Breast epithelium (tissue), 3 donors: ENCODE data around the gene ATP1A4.

Experiments
- CTCF ChIP-seq, 3 donors: fragments of 450-650 bp; IDR thresholded peaks; one replicate each; pipeline ENCODE4 v1.5.1; 2016 to 2017; ENCODE audit warnings: antibody characterized with exemption in 3 of 3, mild to moderate bottlenecking in 3 of 3, moderate library complexity in 3 of 3
- POLR2A ChIP-seq: fragments of 450-650 bp; IDR thresholded peaks from one replicate; pipeline ENCODE4 v1.6.1; 2016; ENCODE audit warnings: antibody characterized with exemption, mild to moderate bottlenecking, moderate library complexity

GRCh38 chr1:160133990-160134770 is 17.2 kb upstream of the ATP1A4 start:
- TF ChIP-seq CTCF (IDR thresholded peaks at IDR 0.05) (no peak), POLR2A (no peak)
